HepG2 (cell line): ENCODE measurements around the gene ZSCAN21. TPM values are rescaled to one million over a fixed set of nuclear protein-coding genes. Genes with fewer than 3 reads are reported as not detected.

Experiments
- FOSL1 ChIP-seq: sonication (generic); formaldehyde crosslinking; IDR thresholded peaks from 2 replicates; pipeline ENCODE4 v1.9.0; 2021; ENCODE audit warnings: missing genetic modification reagents, borderline replicate concordance
- FOSL2 ChIP-seq: sonication (generic); formaldehyde crosslinking; IDR thresholded peaks from 2 replicates; pipeline ENCODE4 v1.4.0; 2020; ENCODE audit warnings: missing genetic modification reagents
- HHEX ChIP-seq: IDR thresholded peaks from 2 replicates; pipeline ENCODE4 v1.6.1; 2016; ENCODE audit warnings: control low read depth
- JUND ChIP-seq: sonication (generic); formaldehyde crosslinking; IDR thresholded peaks from 2 replicates; pipeline ENCODE4 v1.8.0; 2022; ENCODE audit warnings: mild to moderate bottlenecking, missing genetic modification reagents
- KLF11 ChIP-seq: IDR thresholded peaks from 2 replicates; pipeline ENCODE4 v1.6.1; 2016; ENCODE audit warnings: missing compliant biosample characterization
- MAF1 ChIP-seq: sonication (generic); formaldehyde crosslinking; IDR thresholded peaks from 2 replicates; pipeline ENCODE4 v1.5.0; 2020; ENCODE audit warnings: missing genetic modification reagents, borderline replicate concordance
- NFE2L1 ChIP-seq: sonication (generic); formaldehyde crosslinking; IDR thresholded peaks from 2 replicates; pipeline ENCODE4 v1.4.0; 2020; ENCODE audit warnings: missing genetic modification reagents, mild to moderate bottlenecking, borderline replicate concordance
- ONECUT2 ChIP-seq: sonication (generic); formaldehyde crosslinking; IDR thresholded peaks from 2 replicates; pipeline ENCODE4 v1.4.0; 2020; ENCODE audit warnings: missing genetic modification reagents
- RORA ChIP-seq: sonication (generic); formaldehyde crosslinking; IDR thresholded peaks from 2 replicates; pipeline ENCODE4 v1.5.0; 2020; ENCODE audit warnings: mild to moderate bottlenecking, missing genetic modification reagents, moderate library complexity
- SMAD9 ChIP-seq: sonication (generic); formaldehyde crosslinking; IDR thresholded peaks from 2 replicates; pipeline ENCODE4 v1.5.1; 2020; ENCODE audit warnings: mild to moderate bottlenecking, missing genetic modification reagents
- SMYD3 ChIP-seq: sonication (generic); formaldehyde crosslinking; IDR thresholded peaks from 2 replicates; pipeline ENCODE4 v1.8.1; 2023; ENCODE audit warnings: mild to moderate bottlenecking, missing genetic modification reagents
- TOE1 ChIP-seq: sonication (generic); formaldehyde crosslinking; IDR thresholded peaks from 2 replicates; pipeline ENCODE4 v1.4.0; 2020; ENCODE audit warnings: mild to moderate bottlenecking, missing genetic modification reagents
- ZC3H4 ChIP-seq: sonication (generic); formaldehyde crosslinking; IDR thresholded peaks from 2 replicates; pipeline ENCODE4 v1.4.0; 2020; ENCODE audit warnings: missing genetic modification reagents, borderline replicate concordance
- ZEB1 ChIP-seq: IDR thresholded peaks from 2 replicates; pipeline ENCODE4 v1.6.1; 2012; ENCODE audit warnings: mild to moderate bottlenecking, low read depth, inconsistent platforms; ENCODE audit not compliant: insufficient replicate concordance
- ZKSCAN1 ChIP-seq: fragments of 150-350 bp; IDR thresholded peaks from 2 replicates; pipeline ENCODE4 v1.6.1; 2014; ENCODE audit warnings: low read length
- ZMAT3 ChIP-seq: sonication (generic); formaldehyde crosslinking; conservative IDR thresholded peaks from 2 replicates; pipeline ENCODE4 v1.7.0; 2021; ENCODE audit warnings: missing genetic modification reagents
- ZNF3 ChIP-seq: IDR thresholded peaks from 2 replicates; pipeline ENCODE4 v1.7.0; 2017; ENCODE audit warnings: inconsistent platforms
- ZNF556 ChIP-seq: sonication (generic); formaldehyde crosslinking; IDR thresholded peaks from 2 replicates; pipeline ENCODE4 v1.4.0; 2020; ENCODE audit warnings: mild to moderate bottlenecking, missing genetic modification reagents, borderline replicate concordance
- ZNF672 ChIP-seq: sonication (generic); formaldehyde crosslinking; IDR thresholded peaks from 2 replicates; pipeline ENCODE4 v1.8.1; 2022; ENCODE audit warnings: missing genetic modification reagents
- ZNF841 ChIP-seq: sonication (generic); formaldehyde crosslinking; IDR thresholded peaks from 2 replicates; pipeline ENCODE4 v1.8.1; 2023; ENCODE audit warnings: missing genetic modification reagents, borderline replicate concordance
- polyA plus RNA-seq, 8 experiments: library from polyadenylated mRNA; depleted of rRNA in 3 of 8; stranded (reverse) in 7 of 8; unstranded in 1 of 8; fragments of >200 nt; fragmentation: Illumina TruSeq in 4 of 8; extraction: Trizol in 4 of 8; gene quantifications; 2 replicates each; pipeline versions ENCODE4 v1.2.1 to v1.2.3, GENCODE V29; 2011 to 2016; ENCODE audit warnings: low read depth in 4 of 8, missing spikeins in 1 of 8, mixed read lengths in 1 of 8; ENCODE audit not compliant: insufficient read depth in 1 of 8
- total RNA-seq, 5 experiments: library from RNA; depleted of rRNA; stranded (reverse); fragments of >200 nt; fragmentation: Illumina TruSeq; extraction: Trizol; gene quantifications; 2 replicates each; pipeline ENCODE4 v1.2.3, GENCODE V29; 2016; ENCODE audit warnings: low read depth in 1 of 5
- TF ChIP-seq, protein P1 (sequence below): sonication (generic); formaldehyde crosslinking; IDR thresholded peaks from 2 replicates; pipeline ENCODE4 v1.5.1; 2020; ENCODE audit warnings: mild to moderate bottlenecking, missing genetic modification reagents
- TF ChIP-seq, protein P2 (sequence below): sonication (generic); formaldehyde crosslinking; IDR thresholded peaks from 2 replicates; pipeline ENCODE4 v1.8.1; 2023; ENCODE audit warnings: mild to moderate bottlenecking, moderate library complexity, missing genetic modification reagents
- TF ChIP-seq, protein P3 (sequence below): sonication (generic); formaldehyde crosslinking; conservative IDR thresholded peaks from 2 replicates; pipeline ENCODE4 v1.4.0; 2020; ENCODE audit warnings: missing genetic modification reagents

ZSCAN21 gene
- total and polyA plus RNA-seq, 2 of the 13 experiments (the other 11 are each of a cell fraction or from before 2014, with no cell fraction given), result 7.0 to 10.0 TPM

DNA sequence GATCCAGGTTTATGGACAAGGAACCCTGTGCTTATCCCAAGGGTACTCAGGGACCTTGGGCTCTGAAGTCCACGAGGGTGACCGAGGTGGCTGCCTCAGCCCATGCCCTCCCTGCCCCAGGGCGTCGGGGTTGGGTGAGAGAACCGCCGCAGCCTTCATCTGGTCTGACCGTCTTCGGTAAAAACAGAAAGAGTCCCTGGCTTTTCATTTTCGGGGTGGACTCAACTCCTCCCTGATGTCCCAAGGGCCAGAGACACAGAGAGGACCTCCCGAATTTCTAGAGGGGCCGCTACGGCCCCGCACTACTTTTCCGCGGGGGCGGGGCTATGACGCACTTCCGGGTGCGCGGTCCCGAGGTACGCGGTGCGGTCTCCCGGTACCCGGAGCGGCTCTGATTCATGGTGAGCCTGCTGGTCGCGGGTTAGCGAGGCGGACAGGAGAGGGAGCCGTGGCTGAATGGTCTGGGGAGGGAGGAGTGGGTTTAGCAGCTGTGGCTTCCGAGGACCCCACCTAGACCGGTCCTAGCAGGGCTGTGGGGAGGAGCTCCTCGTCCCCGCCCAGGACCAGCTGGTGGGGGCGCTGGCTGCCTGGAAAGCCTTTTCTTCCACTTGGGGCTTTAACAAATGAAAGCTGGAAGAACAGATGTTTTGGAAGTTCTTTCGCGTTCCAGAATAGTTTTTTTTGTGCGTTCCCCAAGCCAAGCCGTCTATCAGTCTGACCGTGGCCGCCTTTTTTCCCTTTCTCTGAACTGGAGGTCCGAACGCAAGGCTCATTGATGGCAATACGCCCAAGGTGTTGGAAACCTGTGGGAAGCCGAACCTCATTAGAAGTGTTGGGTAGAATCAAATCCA, at the start of gene ZSCAN21 (continued):
- TF ChIP-seq, protein P1, sequence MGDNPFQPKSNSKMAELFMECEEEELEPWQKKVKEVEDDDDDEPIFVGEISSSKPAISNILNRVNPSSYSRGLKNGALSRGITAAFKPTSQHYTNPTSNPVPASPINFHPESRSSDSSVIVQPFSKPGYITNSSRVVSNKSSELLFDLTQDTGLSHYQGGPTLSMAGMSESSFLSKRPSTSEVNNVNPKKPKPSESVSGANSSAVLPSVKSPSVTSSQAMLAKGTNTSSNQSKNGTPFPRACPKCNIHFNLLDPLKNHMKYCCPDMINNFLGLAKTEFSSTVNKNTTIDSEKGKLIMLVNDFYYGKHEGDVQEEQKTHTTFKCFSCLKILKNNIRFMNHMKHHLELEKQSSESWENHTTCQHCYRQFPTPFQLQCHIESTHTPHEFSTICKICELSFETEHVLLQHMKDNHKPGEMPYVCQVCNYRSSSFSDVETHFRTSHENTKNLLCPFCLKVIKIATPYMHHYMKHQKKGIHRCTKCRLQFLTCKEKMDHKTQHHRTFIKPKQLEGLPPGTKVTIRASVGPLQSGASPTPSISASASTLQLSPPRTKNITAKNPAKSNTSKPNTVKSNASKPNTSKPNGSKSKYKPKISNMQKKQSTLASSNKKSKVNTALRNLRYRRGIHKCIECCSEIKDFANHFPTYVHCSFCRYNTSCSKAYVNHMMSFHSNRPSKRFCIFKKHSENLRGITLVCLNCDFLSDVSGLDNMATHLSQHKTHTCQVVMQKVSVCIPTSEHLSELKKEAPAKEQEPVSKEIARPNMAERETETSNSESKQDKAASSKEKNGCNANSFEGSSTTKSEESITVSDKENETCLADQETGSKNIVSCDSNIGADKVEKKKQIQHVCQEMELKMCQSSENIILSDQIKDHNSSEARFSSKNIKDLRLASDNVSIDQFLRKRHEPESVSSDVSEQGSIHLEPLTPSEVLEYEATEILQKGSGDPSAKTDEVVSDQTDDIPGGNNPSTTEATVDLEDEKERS (CRISPR knock-in tag), result peak; percentile 60; the same call in 1 of the 2 replicates
- TF ChIP-seq FOSL2 (CRISPR knock-in tag) (peak; percentile 59), ZNF672 (CRISPR knock-in tag) (no peak), RORA (CRISPR knock-in tag) (no peak), NFE2L1 (CRISPR knock-in tag) (no peak), ZNF841 (CRISPR knock-in tag) (no peak), KLF11 (CRISPR knock-in tag) (peak; percentile 20), FOSL1 (CRISPR knock-in tag) (no peak), TOE1 (0 out of 2 replicates have a peak, but pooled peaks have one; percentile 23), ZMAT3 (CRISPR knock-in tag) (no peak), SMYD3 (CRISPR knock-in tag) (no peak), SMAD9 (CRISPR knock-in tag) (no peak), MAF1 (CRISPR knock-in tag) (0 out of 2 replicates have a peak, but pooled peaks have one; percentile 69), HHEX (CRISPR knock-in tag) (no peak), ZNF3 (CRISPR knock-in tag) (no peak), ZKSCAN1 (no peak), ZC3H4 (no peak), ZEB1 (peak; percentile 43), JUND (CRISPR knock-in tag) (no peak), ZNF556 (no peak), ONECUT2 (CRISPR knock-in tag) (no peak)
- TF ChIP-seq, protein P2, sequence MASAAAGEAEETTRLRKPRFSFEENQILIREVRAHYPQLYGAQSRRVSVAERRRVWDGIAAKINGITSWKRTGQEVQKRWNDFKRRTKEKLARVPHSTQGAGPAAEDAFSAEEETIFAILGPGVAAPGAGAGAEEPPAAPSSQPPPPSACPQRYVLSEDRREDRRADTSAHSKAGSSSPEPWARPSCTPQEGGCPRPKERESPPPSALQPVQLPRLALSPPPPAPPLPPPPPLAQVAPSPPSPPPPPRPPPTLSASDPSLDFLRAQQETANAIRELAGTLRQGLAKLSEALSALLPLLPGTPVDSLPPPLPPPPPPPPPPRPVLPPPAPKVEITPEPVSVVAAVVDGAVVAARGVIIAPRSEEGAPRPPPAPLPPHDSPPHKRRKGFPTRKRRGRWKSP, result 0 out of 2 replicates have a peak, but pooled peaks have one; percentile 17
- TF ChIP-seq, protein P3, sequence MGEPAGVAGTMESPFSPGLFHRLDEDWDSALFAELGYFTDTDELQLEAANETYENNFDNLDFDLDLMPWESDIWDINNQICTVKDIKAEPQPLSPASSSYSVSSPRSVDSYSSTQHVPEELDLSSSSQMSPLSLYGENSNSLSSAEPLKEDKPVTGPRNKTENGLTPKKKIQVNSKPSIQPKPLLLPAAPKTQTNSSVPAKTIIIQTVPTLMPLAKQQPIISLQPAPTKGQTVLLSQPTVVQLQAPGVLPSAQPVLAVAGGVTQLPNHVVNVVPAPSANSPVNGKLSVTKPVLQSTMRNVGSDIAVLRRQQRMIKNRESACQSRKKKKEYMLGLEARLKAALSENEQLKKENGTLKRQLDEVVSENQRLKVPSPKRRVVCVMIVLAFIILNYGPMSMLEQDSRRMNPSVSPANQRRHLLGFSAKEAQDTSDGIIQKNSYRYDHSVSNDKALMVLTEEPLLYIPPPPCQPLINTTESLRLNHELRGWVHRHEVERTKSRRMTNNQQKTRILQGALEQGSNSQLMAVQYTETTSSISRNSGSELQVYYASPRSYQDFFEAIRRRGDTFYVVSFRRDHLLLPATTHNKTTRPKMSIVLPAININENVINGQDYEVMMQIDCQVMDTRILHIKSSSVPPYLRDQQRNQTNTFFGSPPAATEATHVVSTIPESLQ (CRISPR knock-in tag), result no peak
